GM19395 (cell line): ENCODE measurements around the gene SLC6A12.

Experiments used
- ATAC-seq: cut with Tn5 transposase; IDR thresholded peaks from one replicate; pipeline ENCODE4 v1.9.1; 2021; ENCODE audit warnings: mild to moderate bottlenecking, moderate library complexity; ENCODE audit not compliant: unreplicated experiment

SLC6A12 gene

GRCh38 chr12:214003-214741 is at the start of gene SLC6A12:
SLC6A12 (minus strand) TSS chr12:214157; CDS start chr12:209986, 4,171 bp downstream.
- ATAC-seq: no peak

GRCh38 chr12:263574-263973 is 49.6 kb upstream of the SLC6A12 start:
- ATAC-seq: no peak

- ATAC-seq: no peak
These were observed 48.9 kb upstream of the SLC6A12 start, which contains the start of gene SLC6A13 for GRCh38 chr12:262817-263216. SLC6A13 (minus strand) TSS chr12:262836; CDS start chr12:260052, 2,784 bp downstream.

GRCh38 chr12:262113-262512 is 48.2 kb upstream of the SLC6A12 start:
- no peak for ATAC-seq

- no peak for ATAC-seq
These were observed 43.8 kb upstream of the SLC6A12 start for GRCh38 chr12:257521-258321.

- no peak for ATAC-seq
These were observed 43.0 kb upstream of the SLC6A12 start for GRCh38 chr12:256958-257357.

GRCh38 chr12:256225-256624 is 42.3 kb upstream of the SLC6A12 start:
- ATAC-seq: no peak

GRCh38 chr12:254912-255311 is 41.0 kb upstream of the SLC6A12 start:
- ATAC-seq: no peak

- ATAC-seq: no peak
These were observed 40.1 kb upstream of the SLC6A12 start for GRCh38 chr12:254039-254438.

- ATAC-seq: no peak
These were observed 39.3 kb upstream of the SLC6A12 start for GRCh38 chr12:253116-253831.

- no peak for ATAC-seq
These were observed 38.7 kb upstream of the SLC6A12 start for GRCh38 chr12:252636-253035.

GRCh38 chr12:247271-247670 is 33.3 kb upstream of the SLC6A12 start:
- no peak for ATAC-seq

- no peak for ATAC-seq
These were observed 29.4 kb upstream of the SLC6A12 start for GRCh38 chr12:243381-243780.

- no peak for ATAC-seq
These were observed 28.5 kb upstream of the SLC6A12 start for GRCh38 chr12:242496-242895.

GRCh38 chr12:241266-241665 is 27.3 kb upstream of the SLC6A12 start:
- no peak for ATAC-seq

GRCh38 chr12:240566-240965 is 26.6 kb upstream of the SLC6A12 start:
- ATAC-seq: no peak

- no peak for ATAC-seq
These were observed 24.9 kb upstream of the SLC6A12 start for GRCh38 chr12:238736-239398.

- ATAC-seq: no peak
These were observed 24.2 kb upstream of the SLC6A12 start for GRCh38 chr12:238116-238515.

GRCh38 chr12:237026-237815 is 23.3 kb upstream of the SLC6A12 start:
- no peak for ATAC-seq

GRCh38 chr12:236445-236844 is 22.5 kb upstream of the SLC6A12 start:
- ATAC-seq: no peak
